Measurements from ENCODE around the gene RFFL.
"Not testable (repeated sequence)": the region's sequence is repeated elsewhere in the genome, so short reads cannot be mapped to it uniquely, and the experiment has no call there.

The RFFL gene

DNA sequence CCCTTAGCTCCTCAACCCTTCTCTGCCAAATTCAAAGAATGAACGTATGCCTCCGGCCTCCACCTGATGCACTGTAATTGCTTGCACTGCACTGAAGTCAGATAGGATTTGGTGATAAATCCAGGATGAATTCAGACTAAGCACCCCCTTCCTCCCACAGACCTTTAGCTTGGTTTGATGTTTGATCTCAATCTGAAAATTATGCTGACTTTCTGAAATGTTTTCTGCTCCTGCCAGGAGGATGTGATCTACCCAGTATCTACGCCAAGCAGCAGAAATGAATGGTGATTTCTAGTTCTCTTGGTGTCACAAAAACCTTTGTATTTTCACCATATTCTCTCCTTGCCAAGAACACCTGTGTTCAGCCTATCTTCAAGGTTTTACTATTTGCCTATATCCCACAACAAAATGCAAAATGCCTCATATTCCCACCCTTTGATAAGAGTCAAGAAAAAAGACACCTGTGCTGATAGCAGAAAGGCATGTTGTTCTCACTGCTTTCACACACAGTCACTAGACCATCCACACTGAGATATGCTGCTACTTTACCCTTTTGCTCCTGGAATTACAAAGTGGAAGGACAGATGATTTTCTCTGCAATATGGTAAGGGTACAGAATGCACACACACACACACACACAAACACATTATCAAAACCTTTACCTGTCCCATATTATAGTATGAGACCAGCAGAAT lies 14.7 kb downstream of the RFFL start:
- DNase-seq = no peak

DNA sequence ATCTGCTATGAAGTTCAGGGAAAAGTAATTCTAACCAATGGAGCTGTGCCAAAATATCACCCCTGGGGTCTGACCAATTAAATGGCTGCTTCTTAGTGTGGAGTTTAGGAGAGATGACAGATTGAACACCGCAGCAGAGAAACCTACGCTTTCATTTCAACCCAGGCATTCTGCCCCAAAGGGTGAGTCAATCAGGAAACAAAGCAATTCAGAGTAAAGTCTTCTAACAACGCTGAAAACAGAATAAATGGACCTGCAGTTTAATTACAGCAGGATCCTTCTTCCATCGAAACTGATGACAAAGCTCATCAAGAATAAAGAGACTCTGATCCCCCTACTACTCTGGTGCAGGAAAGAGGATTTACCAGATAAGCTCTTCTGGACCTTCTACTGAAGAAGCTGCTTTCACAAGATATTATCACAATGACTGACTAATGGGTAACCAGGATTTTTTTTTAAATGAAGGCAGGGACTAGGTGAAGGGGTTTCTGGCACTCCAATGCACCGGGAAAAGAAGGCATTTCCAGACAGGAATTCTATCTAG lies 16.7 kb downstream of the RFFL start:
- DNase-seq = peak in 3 of 58 donors; percentile 2 to 19 (median 9)

DNA sequence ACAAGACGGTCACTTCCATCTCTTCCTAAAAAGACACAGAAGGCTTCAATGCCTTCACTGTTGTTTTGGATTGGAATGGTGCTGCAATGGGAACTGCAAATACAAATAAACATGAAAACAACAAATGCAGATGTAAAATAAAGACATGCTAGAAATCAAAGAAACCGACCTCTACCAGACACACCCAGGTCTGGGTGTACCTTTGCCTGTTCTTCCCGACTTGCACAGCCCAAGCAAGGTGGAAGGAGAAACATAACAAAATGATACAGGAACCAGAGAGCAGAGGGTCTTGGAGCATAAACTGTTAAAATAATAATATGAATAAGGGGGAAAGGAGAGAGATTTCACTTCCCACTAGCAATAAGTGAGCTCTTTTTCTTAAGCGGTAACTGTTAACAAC lies 17.3 kb downstream of the RFFL start:
- DNase-seq = no peak

DNA sequence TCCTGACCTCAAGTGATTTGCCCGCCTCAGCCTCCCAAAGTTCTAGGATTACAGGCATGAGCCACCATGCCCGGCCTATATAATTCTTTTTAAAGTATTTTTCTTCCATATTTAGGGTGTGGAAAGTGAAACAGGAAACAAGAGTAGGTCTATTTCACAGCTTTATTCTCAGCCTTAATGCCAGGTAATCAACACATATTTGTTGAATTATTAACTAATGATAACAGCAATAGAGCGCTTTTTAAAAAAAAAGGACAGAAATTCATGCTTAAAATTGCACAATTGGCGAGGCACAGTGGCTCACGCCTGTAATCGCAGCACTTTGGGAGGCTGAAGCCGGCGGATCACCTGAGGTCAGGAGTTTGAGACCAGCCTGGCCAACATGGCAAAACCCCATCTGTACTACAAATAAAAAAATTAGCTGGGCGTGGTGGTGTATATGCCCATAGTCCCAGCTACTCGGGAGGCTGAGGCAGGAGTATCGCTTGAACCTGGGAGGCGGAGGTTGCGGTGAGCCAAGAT lies 18.0 kb downstream of the RFFL start:
- DNase-seq = not testable (repeated sequence)

DNA sequence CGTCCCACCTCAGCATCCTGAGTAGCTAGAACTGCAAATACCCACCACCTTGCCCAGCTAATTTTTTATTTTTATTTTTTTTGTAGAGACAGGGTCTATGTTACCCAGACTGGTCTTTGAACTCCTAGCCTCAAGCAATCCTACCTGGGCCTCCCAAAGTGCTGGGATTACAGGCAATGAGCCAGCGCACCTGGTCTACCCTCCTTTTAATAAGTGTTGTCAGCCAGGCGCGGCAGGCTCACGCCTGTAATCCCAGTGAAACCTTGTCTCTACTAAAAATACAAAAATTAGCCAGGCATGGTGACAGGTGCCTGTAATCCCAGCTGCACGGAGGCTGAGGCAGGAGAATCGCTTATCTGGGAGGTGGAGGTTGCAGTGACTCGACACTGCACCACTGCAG lies 19.3 kb downstream of the RFFL start:
- no peak for DNase-seq

DNA sequence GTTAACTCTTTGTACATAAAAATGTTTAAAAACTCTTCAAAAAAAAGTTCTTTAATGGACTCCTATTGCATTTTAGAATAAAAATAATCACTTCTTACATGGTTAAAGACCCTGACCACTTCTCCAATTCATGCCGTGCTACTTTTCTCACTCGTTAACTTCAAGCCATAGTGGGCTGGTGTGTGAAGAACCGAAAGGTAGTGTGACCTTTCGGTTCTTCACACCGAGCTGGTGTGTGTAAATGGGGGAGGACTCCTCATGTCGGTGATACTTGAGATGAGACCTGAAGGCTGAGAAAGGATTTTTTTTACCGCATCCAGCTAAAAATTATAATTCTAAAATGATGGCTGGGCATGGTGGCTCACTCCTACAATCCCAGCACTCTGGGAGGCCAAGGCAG lies 22.1 kb downstream of the RFFL start:
- DNase-seq = no peak

DNA sequence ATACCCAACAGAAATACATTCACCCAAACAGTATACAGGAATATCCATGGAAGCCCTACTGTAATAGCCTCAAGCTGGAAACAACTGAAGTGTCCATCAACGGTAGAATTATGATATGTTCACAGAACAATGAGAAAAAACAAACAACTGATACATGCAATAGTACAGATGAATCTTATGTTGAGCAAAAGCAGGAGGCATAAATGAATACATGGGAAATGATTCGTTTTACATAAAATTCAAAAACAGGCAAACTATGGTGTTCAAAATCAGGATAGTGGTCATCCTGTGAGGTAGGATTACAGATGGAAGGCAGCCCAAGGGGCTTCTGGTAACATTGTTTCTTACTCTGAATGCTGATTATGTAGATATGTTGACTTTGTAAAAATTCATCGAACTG lies 25.1 kb downstream of the RFFL start:
- DNase-seq = no peak

DNA sequence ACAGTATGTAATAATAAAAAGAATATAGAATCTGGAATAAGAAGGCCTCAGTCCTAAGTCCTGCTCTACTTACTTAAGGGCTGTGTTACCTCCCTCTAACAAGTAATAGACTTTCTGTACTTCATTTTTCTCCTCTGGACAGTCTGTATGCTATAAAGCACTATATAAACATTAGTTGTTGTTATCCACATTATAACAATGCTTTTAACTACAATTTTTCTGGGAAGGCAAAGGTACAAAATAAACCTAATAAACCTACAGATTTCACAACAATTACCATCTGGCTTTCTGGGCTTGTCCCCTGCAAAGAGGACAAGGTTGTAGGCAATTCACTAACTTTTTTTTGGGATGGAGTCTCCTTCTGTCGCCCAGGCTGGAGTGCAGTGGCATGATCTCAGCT lies 32.7 kb downstream of the RFFL start:
- DNase-seq = no peak

DNA sequence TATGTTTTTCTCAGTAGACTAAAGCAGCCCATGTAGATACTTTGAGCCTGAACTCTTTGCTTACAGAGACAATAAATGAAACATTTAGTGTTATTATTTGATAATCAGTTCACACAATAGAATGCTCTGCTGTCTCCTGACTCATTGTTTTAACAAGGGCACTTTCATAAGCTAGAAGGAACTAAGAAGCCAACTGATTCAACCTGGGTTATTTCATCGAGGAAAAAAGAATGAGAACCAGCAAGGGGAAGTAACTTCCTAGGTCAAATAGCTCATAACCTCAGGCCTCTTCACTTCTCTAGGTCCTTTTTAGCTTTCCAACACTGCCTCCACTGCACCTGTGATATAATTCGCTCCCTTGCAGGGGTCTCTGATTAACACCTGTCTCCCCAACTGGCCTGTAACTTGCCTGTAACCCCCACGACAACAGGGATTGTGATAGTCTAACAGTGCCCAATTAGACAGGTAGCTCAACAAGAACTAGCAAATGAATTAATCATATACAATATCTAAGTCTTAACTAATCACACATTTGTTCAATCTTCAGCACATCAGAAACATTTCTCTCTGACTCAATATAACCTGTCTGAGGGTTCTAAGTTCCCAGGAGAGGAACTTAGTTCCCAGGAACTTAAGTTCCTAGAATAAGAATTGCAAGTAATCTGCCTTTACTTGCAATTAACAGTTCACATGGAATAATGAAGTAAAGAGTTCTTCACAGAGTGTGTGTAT lies 34.8 kb downstream of the RFFL start:
- DNase-seq = no peak

DNA sequence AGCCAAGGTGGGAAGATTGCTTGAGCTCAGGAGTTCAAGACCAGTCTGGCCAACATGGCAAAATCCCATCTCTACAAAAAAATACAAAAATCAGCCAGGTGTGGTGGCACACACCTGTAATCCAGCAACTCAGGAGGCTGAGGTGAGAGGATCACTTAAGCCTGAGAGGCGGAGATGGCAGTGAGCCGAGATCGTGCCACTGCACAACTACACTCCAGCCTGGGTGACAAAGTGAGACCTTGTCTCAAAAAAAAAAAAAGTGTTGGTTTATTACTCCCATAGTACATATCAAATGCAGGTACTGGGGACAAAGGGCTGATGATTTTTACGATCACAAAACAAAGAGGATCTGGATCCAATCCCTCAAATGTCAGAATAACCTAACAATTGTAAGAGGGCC lies 35.4 kb downstream of the RFFL start:
- DNase-seq = not testable (repeated sequence)

DNA sequence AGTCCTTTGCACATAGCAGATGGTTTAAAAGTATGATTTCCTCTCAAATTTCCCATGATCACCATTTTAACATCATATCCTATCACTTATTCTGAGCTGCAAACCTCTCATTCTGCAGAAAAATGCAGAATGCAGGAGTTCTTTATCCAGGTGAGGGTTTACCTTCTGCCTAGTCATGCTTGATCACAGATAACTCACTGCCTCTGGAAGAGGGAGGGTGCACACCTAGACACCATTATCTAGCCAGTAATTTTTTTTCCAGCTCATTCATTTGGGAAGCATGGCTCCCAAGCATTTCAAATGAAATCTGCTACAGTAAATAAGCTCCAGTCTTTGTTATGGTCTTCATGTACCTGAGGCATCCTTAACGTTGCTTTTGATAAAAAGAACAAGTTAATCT lies 38.0 kb downstream of the RFFL start:
- no peak for DNase-seq

DNA sequence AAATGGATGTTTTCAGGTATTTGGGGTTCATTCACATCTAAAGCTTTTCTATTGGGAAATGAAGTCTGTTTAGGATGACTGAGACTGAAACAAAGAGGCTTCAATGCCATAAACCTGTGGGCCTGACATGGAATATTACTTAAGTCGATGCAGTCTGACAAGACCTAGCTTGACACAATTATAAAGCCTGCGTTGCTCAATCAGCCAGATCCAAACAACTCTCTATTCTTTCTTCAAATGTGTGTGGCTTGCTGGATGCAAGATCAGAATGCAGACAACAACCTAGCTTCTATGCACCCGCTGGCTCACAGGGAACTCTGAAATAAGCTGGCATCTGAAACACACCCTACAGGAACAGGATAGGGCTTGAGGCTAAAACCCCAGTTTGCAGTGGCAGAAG lies 40.0 kb downstream of the RFFL start:
- DNase-seq = peak in 2 of 58 donors; percentile 20 to 29

DNA sequence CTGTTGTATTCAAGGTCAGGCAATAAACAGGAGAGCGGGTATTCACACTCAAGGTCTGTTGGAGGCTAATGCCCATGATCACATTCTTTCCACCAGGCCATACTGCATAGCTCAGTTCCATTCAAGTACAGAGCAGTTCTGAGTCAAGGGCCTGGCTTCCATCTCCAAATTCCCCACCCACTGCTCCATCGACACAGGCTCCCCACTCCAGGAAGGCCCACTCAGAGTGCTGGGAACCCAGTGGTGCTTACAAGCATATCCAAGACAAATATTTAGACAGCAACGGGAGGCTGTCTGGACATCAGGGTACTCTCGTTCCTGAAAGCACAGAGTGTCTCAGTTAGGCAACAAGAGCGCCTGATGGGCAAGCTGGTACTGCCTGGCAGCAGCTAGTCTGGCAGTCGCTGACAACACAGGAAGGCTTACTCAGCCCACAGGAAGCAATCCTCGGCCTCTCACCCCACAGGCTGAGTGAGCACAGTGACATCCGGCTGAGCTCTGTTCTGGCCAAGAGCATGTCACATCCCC lies 40.9 kb downstream of the RFFL start:
- DNase-seq = peak in 56 of 58 donors; percentile 19 to 96 (median 77)

DNA sequence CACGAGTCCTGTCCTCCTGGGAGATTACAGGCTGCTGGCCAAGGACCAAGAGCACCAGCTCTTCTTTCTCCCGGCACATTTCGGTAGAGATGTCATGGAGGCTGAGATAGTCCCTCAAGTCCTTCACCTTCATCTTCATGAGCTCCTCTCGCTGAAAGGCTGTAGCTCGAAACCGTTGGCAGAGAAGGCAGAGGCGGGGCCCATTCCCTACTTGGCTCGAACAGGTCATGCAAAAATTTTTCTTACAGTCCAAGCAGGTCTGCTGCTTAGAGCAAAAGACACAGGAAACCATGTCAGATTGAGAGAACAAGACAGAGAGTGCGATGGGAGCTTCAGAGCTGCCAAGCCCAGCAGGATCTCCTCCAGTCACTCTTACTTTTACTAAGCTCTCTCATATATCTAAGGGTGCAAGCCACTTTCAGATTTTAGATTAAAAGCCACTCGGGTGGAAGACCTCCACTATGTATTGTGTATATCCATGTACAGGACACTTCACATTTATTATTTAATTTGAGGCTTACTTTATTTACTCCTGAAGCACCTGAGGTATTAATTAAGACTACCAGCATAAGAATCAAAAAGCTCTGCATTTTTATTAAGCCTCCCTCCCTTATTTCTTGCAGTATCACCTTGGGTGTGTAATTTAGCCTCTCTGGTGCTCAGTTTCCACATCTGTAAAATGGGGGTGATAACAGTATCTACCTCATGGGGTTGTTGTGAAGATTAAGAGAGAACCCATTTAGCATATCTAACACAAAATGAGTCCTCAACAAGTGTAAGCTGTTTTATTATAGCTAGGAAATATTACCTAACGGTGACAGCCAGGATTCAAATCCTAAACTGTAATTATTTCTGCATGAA lies 41.8 kb downstream of the RFFL start:
- no peak for DNase-seq

DNA sequence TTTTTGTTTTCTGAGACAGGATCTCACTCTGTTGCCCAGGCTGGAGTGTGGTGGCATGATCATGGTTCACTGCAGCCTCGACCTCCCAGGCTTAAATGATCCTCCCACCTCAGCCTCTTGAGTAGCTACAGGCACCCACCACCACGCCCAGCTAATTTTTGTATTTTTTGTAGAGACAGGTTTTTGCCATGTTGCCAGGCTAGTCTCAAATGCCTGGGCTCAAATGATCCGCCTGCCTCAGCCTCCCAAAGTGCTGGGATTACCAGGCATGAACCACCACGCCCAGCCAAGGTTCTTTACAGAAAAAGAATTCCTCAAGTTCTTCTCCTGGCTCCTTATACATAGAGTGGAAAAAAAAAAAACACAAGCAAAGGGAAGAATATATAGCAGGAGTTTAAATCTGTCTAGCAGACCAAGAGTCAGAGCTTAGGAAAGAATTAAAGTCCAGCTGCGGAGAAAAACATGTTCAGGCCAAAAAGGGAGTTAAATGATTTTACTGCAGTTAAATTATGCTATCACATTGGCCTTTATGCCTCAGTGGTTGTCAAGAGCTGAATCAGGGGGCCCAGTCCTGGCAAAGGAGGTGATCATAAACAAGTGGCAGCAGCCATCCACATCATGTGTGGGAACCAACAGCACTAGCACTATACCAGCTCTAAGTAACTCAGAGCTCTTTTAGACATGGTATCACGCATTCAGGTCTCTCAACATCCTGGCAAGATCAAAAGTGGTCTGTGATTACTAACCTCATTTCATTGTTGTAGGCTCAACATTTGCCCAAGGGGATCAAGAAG lies 43.9 kb downstream of the RFFL start:
- no peak for DNase-seq

DNA sequence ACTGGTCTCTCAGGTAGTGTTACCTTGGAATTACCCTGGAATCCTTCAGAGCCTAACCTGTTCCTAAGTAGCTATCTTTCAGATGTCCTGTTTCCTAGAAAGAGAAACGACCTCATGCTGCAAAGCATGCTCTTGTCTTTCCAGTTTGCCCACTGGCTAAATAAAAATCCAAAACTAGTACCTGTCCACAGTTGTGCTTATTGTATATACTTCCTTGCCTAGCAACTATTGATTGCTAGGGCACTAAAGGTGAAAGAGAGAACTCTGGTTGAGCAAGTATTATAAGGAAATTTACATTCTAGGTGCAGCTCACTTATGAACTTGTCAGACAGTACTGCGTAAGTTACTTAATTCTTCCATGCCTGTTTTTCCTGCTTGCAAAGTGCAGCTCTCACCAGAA lies 44.7 kb downstream of the RFFL start:
- no peak for DNase-seq

DNA sequence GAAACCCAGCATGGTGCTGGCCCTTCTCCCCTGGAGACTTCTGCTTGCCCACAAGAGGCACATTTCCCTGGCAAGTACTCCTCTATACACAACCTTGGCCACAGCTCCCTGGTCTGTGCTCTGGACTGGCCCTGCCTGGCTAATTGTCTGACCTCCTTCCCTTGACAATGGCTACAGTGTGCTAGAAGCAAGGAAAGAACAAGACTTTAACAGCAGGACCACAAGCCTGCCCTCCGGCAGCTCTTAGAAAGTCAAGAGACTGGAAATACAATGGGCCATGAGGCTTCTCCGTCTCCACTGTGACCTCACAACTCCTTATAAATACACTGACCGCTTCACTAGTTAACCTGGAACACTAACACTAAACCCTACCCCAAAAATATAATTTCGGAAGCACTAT lies 46.5 kb downstream of the RFFL start:
- no peak for DNase-seq

DNA sequence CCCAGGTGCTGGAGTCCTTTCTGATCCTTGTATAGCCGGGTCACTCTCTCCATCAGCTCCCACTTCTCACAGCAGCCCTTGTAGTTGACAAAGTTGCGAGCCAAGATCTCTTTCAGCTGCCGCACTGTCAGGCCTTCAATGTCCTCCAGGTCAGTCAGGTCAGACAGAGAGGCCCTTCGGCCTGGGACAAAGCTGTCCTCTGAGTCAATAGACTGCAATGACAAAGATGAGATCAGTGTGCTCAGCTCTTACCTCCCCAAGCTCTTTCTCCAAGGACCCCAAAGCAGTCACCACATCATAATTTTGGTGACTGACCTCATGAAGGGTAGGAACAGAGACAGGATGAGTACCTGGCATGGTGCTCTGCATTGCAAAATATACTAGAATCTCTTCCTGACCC lies 47.1 kb downstream of the RFFL start:
- no peak for DNase-seq

DNA sequence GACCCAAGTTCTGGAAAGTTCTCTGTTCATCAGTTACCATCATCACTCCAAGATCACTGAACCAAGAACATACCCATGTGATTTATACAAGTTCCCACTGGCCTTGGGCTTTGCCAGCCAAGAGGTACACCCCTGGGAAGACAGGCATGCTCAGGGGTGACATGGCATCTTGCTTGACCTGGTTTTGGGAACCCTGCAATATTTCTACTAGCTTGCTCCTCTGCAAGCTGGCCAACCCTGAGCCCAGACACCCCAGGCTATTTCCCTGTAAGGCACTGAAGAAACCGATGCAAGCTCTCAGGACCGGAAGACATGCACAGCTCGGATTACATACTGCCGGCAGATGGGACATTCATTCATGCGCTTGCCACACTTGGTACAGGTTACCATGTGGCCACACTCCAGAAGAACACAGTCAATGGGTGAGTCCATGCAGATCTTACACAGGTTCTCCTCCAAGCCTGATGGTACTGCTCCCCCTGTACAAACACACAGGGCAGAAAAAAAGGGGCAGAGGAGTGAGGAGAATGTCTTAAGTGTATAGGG lies 51.8 kb downstream of the RFFL start:
- no peak for DNase-seq

DNA sequence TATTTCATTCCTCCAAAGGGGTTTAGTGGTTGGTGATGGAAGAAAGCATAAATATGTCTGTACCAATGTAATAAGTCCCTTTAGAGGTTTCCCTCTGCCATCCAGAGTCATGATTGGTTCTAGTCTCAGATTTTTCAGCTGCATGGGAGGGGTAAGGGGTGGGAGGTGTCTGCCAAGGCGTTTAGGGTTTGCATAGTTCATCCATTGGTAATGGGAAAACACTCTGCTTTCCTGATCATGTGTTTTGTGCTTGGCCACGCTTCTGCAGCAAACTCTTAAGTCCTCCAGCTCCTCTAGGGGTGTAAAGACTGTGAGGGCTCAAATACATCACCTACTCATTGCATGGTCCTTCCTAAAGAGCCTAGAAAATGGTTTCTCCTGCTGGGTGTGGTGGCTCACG lies 53.4 kb downstream of the RFFL start:
- no peak for DNase-seq

All from anterior cingulate cortex (tissue), 58 donors.